T-helper 2 cell treated with Interferon-gamma antibody and Interleukin-4, amounts not matched to agents 100 ng/mL and 5 ng/mL, for 36 hours (primary cell): ENCODE data around the gene TRAPPC5. TPM values are rescaled to one million over a fixed set of nuclear protein-coding genes. Genes with fewer than 3 reads are reported as not detected.

ENCODE experiments used
- intact Hi-C: fragments of 100-400 bp; cut with micrococcal nuclease; formaldehyde crosslinking; loops from one replicate; pipeline ENCODE4 v1.15.1; 2023
- total RNA-seq: library from RNA; stranded (reverse); gene quantifications from 2 replicates; pipeline ENCODE4 v1.2.3, GENCODE V29; 2022

Gene TRAPPC5
- total RNA-seq, 1 donor from 2014 or later: 76.9 TPM

- intact Hi-C loops: no loop called here
These were observed 34.8 kb upstream of the TRAPPC5 start for GRCh38 chr19:7645656-7646425.

GRCh38 chr19:7646426-7646700, 34.3 kb upstream of the TRAPPC5 start:
- intact Hi-C loops: no loop called here

- intact Hi-C loops: no loop called here
These were observed 33.5 kb upstream of the TRAPPC5 start for GRCh38 chr19:7647156-7647555.

- intact Hi-C loops: no loop called here
These were observed 32.2 kb upstream of the TRAPPC5 start for GRCh38 chr19:7648265-7649014.

- intact Hi-C loops: no loop called here
These were observed 30.5 kb upstream of the TRAPPC5 start for GRCh38 chr19:7650148-7650547.

GRCh38 chr19:7652061-7652641, 28.5 kb upstream of the TRAPPC5 start:
- intact Hi-C loops: loop anchor here (1.0 kb wide), 2 partner anchors 29 to 147 kb away; no protein-coding TSS in a partner anchor

GRCh38 chr19:7654401-7654800, 26.2 kb upstream of the TRAPPC5 start:
- intact Hi-C loops: no loop called here

- intact Hi-C loops: no loop called here
These were observed 25.1 kb upstream of the TRAPPC5 start for GRCh38 chr19:7655581-7655980.

GRCh38 chr19:7657131-7657751, 23.4 kb upstream of the TRAPPC5 start:
- intact Hi-C loops: no loop called here

- intact Hi-C loops: no loop called here
These were observed 22.4 kb upstream of the TRAPPC5 start for GRCh38 chr19:7658219-7658686.

GRCh38 chr19:7661744-7662538, 18.7 kb upstream of the TRAPPC5 start:
- intact Hi-C loops: no loop called here

GRCh38 chr19:7662657-7663056, 18.0 kb upstream of the TRAPPC5 start:
- intact Hi-C loops: no loop called here

- intact Hi-C loops: no loop called here
These were observed 16.9 kb upstream of the TRAPPC5 start for GRCh38 chr19:7663706-7664105.

GRCh38 chr19:7665076-7665475, 15.6 kb upstream of the TRAPPC5 start:
- intact Hi-C loops: no loop called here

GRCh38 chr19:7668842-7669241, 11.8 kb upstream of the TRAPPC5 start, which contains the start of gene RETN:
Gene RETN (plus strand): TSS chr19:7669049. CDS start chr19:7669327, 278 bp downstream.
- intact Hi-C loops: no loop called here

- intact Hi-C loops: no loop called here
These were observed 11.0 kb upstream of the TRAPPC5 start for GRCh38 chr19:7669641-7670040.

- intact Hi-C loops: no loop called here
These were observed 10.4 kb upstream of the TRAPPC5 start for GRCh38 chr19:7670150-7670783.

GRCh38 chr19:7670790-7671189, 9.8 kb upstream of the TRAPPC5 start:
- intact Hi-C loops: no loop called here

- intact Hi-C loops: no loop called here
These were observed 8.1 kb upstream of the TRAPPC5 start for GRCh38 chr19:7672522-7672921.
